ENCODE results near the gene LSR.

DNA sequence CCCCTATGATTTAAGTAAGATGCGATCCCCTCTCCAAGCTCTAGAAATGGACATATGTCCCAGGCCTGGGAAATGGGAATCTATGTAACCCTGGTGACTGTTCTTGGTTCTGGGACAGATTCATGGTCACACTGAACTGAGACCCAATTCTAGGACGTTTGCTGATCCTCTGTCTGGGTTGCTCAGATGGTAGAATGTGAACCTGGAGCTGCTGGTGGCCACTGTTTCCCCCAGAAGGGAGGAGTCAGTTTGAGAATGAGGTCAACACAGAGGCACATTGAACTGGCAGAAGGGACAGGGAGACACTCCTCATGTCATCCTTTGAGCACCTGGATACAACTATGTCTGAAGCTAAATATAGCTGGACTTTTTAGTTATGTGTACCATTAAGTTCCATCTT, 49.3 kb upstream of the LSR start:
- TF ChIP-seq CTCF (IDR thresholded peaks at IDR 0.05) (no peak), EZH2 (IDR thresholded peaks at IDR 0.05) (no peak), EZH2phosphoT487 (IDR thresholded peaks at IDR 0.05) (no peak)

Data from neural progenitor cell (in vitro differentiated cells).